Activated T-cell treated with anti-CD3 and anti-CD28 coated beads for 1 hour (primary cell): ENCODE data around the gene ARHGEF37.
"Not testable (repeated sequence)": the region's sequence is repeated elsewhere in the genome, so short reads cannot be mapped to it uniquely, and the experiment has no call there.

Experiments
- DNase-seq: peaks from one replicate; pipeline ENCODE4 v3.0.0-alpha.2; 2020; ENCODE audit warnings: low read depth

The ARHGEF37 gene

GRCh38 chr5:149648464-149649393, 67.4 kb downstream of the ARHGEF37 start:
- DNase-seq: not testable (repeated sequence)

GRCh38 chr5:149649730-149650129, 68.4 kb downstream of the ARHGEF37 start:
- not testable (repeated sequence) for DNase-seq

- no peak for DNase-seq
These were observed 70.4 kb downstream of the ARHGEF37 start for GRCh38 chr5:149651686-149652085.

- DNase-seq: no peak
These were observed 71.4 kb downstream of the ARHGEF37 start for GRCh38 chr5:149652697-149653096.

- no peak for DNase-seq
These were observed 72.9 kb downstream of the ARHGEF37 start for GRCh38 chr5:149654231-149654630.

- DNase-seq: no peak
These were observed 73.7 kb downstream of the ARHGEF37 start for GRCh38 chr5:149654883-149655505.

GRCh38 chr5:149656576-149657182, 75.4 kb downstream of the ARHGEF37 start:
- no peak for DNase-seq

- DNase-seq: no peak
These were observed 76.0 kb downstream of the ARHGEF37 start for GRCh38 chr5:149657324-149657723.

- no peak for DNase-seq
These were observed 77.0 kb downstream of the ARHGEF37 start for GRCh38 chr5:149658299-149658698.

GRCh38 chr5:149664083-149664482, 82.8 kb downstream of the ARHGEF37 start:
- DNase-seq: no peak

- no peak for DNase-seq
These were observed 83.5 kb downstream of the ARHGEF37 start for GRCh38 chr5:149664666-149665415.

- no peak for DNase-seq
These were observed 84.3 kb downstream of the ARHGEF37 start for GRCh38 chr5:149665416-149666175.

- DNase-seq: no peak
These were observed 85.0 kb downstream of the ARHGEF37 start for GRCh38 chr5:149666212-149666852.

GRCh38 chr5:149667084-149667828, 86.0 kb downstream of the ARHGEF37 start:
- no peak for DNase-seq

GRCh38 chr5:149667829-149668330, 86.6 kb downstream of the ARHGEF37 start:
- DNase-seq: no peak

- DNase-seq: not testable (repeated sequence)
These were observed 88.0 kb downstream of the ARHGEF37 start for GRCh38 chr5:149669273-149669672.

GRCh38 chr5:149671544-149671943, 90.2 kb downstream of the ARHGEF37 start:
- DNase-seq: no peak

- DNase-seq: no peak
These were observed 91.6 kb downstream of the ARHGEF37 start for GRCh38 chr5:149672701-149673476.

GRCh38 chr5:149674686-149675085, 93.4 kb downstream of the ARHGEF37 start:
- no peak for DNase-seq
